ENCODE results near the gene SLC6A16. TPM values are rescaled to one million over a fixed set of nuclear protein-coding genes. Genes with fewer than 3 reads are reported as not detected.

The SLC6A16 gene
- total RNA-seq, 1 donor from 2014 or later: 5.3 TPM

GRCh38 chr19:49243726-49244125 lies 81.3 kb downstream of the SLC6A16 start:
- Mint-ChIP-seq H3K4me1 (ENCODE audit: unreplicated experiment) (no peaks in the 10 kb centered on the region), H3K27ac (ENCODE audit: unreplicated experiment) (no peak overlapping the region), H3K27me3 (ENCODE audit: unreplicated experiment) (no peaks in the 10 kb centered on the region), H3K9me3 (ENCODE audit: unreplicated experiment) (no peaks in the 10 kb centered on the region), H3K4me3 (ENCODE audit: unreplicated experiment) (no peak overlapping the region), H3K36me3 (ENCODE audit: unreplicated experiment) (no peaks in the 10 kb centered on the region)
- DNase-seq (ENCODE audit: extremely low spot score, unreplicated experiment): no peak
- no peak for TF ChIP-seq CTCF (IDR thresholded peaks at IDR 0.05)

- Mint-ChIP-seq H3K27me3 (ENCODE audit: unreplicated experiment) (peaks cover 4% of the 10 kb centered on the region), H3K4me3 (ENCODE audit: unreplicated experiment) (no peak overlapping the region), H3K27ac (ENCODE audit: unreplicated experiment) (no peak overlapping the region)
Measured at GRCh38 chr19:49243129-49243528, 81.9 kb downstream of the SLC6A16 start.

GRCh38 chr19:49241769-49242168 lies 83.2 kb downstream of the SLC6A16 start:
- TF ChIP-seq CTCF (IDR thresholded peaks at IDR 0.05): no peak
- Mint-ChIP-seq H3K4me3 (ENCODE audit: unreplicated experiment) (no peak overlapping the region), H3K4me1 (ENCODE audit: unreplicated experiment) (no peaks in the 10 kb centered on the region), H3K9me3 (ENCODE audit: unreplicated experiment) (no peaks in the 10 kb centered on the region), H3K27me3 (ENCODE audit: unreplicated experiment) (peaks cover 10% of the 10 kb centered on the region), H3K36me3 (ENCODE audit: unreplicated experiment) (no peaks in the 10 kb centered on the region), H3K27ac (ENCODE audit: unreplicated experiment) (no peak overlapping the region)
- no peak for DNase-seq (ENCODE audit: extremely low spot score, unreplicated experiment)

More at GRCh38 chr19:49243129-49243528, 81.9 kb downstream of the SLC6A16 start:
- no peak for DNase-seq (ENCODE audit: extremely low spot score, unreplicated experiment)
- Mint-ChIP-seq H3K36me3 (ENCODE audit: unreplicated experiment) (no peaks in the 10 kb centered on the region), H3K9me3 (ENCODE audit: unreplicated experiment) (no peaks in the 10 kb centered on the region), H3K4me1 (ENCODE audit: unreplicated experiment) (no peaks in the 10 kb centered on the region)
- no peak for TF ChIP-seq CTCF (IDR thresholded peaks at IDR 0.05)

Small RNAs within 50 kb of the gene (microRNA-seq; reads per million reads assigned to microRNA genes)
- gene MIR4324 (ENCODE audit: unreplicated experiment): not detected

Other genes with a start within 250 kb of the SLC6A16 start
- 277 and 286 TPM in 2 replicates for gene SNRNP70, start 239.7 kb downstream of the SLC6A16 start, total RNA-seq
- gene LIN7B, start 210.8 kb downstream of the SLC6A16 start, total RNA-seq: 7.9 and 9.9 TPM in 2 replicates
- 1.8 and 3.4 TPM in 2 replicates for gene C19orf73, start 206.0 kb downstream of the SLC6A16 start, total RNA-seq
- gene PPFIA3, start 205.6 kb downstream of the SLC6A16 start, total RNA-seq: 6.6 and 9.5 TPM in 2 replicates
- gene HRC, start 169.8 kb downstream of the SLC6A16 start, total RNA-seq: not detected in 2 replicates
- 28.5 and 28.7 TPM in 2 replicates for gene TRPM4, start 167.4 kb downstream of the SLC6A16 start, total RNA-seq
- not detected in 2 replicates for gene CD37, start 10.2 kb upstream of the SLC6A16 start, total RNA-seq
- gene TEAD2, start 37.2 kb upstream of the SLC6A16 start, total RNA-seq: 93.8 and 98.0 TPM in 2 replicates
- gene DKKL1, start 38.7 kb upstream of the SLC6A16 start, total RNA-seq: 1.6 and 4.4 TPM in 2 replicates
- not detected in 2 replicates for gene KASH5, start 63.1 kb upstream of the SLC6A16 start, total RNA-seq
- gene PTH2, start 98.2 kb upstream of the SLC6A16 start, total RNA-seq: not detected in 2 replicates
- not detected in 2 replicates for gene GFY, start 100.2 kb upstream of the SLC6A16 start, total RNA-seq
- 0.34 and 0.54 TPM in 2 replicates for gene SLC17A7, start 116.3 kb upstream of the SLC6A16 start, total RNA-seq
- 80.2 and 84.5 TPM in 2 replicates for gene PIH1D1, start 126.6 kb upstream of the SLC6A16 start, total RNA-seq
- gene ALDH16A1, start 128.0 kb upstream of the SLC6A16 start, total RNA-seq: 31.8 and 34.0 TPM in 2 replicates
- gene FLT3LG, start 149.0 kb upstream of the SLC6A16 start, total RNA-seq: 10.8 and 11.3 TPM in 2 replicates
- gene RPL13A, start 162.4 kb upstream of the SLC6A16 start, total RNA-seq: 2,592 and 2,617 TPM in 2 replicates
- 1,892 and 1,912 TPM in 2 replicates for gene RPS11, start 171.2 kb upstream of the SLC6A16 start, total RNA-seq
- gene FCGRT, start 187.5 kb upstream of the SLC6A16 start, total RNA-seq: 253 and 278 TPM in 2 replicates
- 81.3 and 85.0 TPM in 2 replicates for gene RCN3, start 202.8 kb upstream of the SLC6A16 start, total RNA-seq